Mononuclear cell (primary cell): ENCODE measurements around the gene MOSPD3. TPM values are rescaled to one million over a fixed set of nuclear protein-coding genes. Genes with fewer than 3 reads are reported as not detected.
"Not testable (repeated sequence)": the region's sequence is repeated elsewhere in the genome, so short reads cannot be mapped to it uniquely, and the experiment has no call there.

Experiments used
- H3K27me3 ChIP-seq: 2 replicates; pipeline ENCODE4 v1.6.0; 2011; ENCODE audit warnings: low read length, control low read depth; ENCODE audit not compliant: insufficient read depth
- H3K4me1 ChIP-seq: 2 replicates; pipeline ENCODE4 v1.5.1; 2011; ENCODE audit warnings: mild to moderate bottlenecking, low read length, control low read depth; ENCODE audit not compliant: insufficient read depth
- H3K4me3 ChIP-seq: 2 replicates; pipeline ENCODE4 v1.5.1; 2011; ENCODE audit warnings: mild to moderate bottlenecking, low read length, moderate library complexity
- H3K9me3 ChIP-seq: 2 replicates; pipeline ENCODE4 v1.5.1; 2011; ENCODE audit warnings: low read depth, mild to moderate bottlenecking, control low read depth, low read length
- total RNA-seq: library from RNA; depleted of rRNA; stranded (reverse); fragments of >200 nt; gene quantifications from one replicate; pipeline ENCODE4 v1.2.3, GENCODE V29; 2012

The MOSPD3 gene
- total RNA-seq, 1 donor, result 6.2 TPM

DNA sequence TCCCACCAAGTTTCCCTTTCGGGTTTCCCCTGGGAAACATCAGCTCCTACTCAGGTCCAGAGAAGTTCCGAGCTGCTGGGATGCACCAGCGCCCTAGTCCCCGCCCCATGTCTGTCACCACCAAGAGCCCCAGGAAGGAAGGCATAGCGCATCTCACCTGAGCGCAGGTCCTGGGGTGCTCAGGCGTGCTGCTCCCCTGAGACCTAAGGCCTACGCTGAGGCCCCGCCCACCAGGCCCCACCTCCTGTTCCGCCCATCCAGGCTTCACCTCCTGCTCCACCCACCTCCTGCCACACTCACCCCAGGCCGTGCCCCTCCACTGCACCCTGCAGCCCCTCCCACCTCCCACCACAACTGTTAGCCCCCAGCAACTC, 30.2 kb downstream of the MOSPD3 start:
- H3K4me3 ChIP-seq, result no peak overlapping the region
- H3K4me1 ChIP-seq, result no peaks in the 10 kb centered on the region
- no peaks in the 10 kb centered on the region for H3K27me3 ChIP-seq

DNA sequence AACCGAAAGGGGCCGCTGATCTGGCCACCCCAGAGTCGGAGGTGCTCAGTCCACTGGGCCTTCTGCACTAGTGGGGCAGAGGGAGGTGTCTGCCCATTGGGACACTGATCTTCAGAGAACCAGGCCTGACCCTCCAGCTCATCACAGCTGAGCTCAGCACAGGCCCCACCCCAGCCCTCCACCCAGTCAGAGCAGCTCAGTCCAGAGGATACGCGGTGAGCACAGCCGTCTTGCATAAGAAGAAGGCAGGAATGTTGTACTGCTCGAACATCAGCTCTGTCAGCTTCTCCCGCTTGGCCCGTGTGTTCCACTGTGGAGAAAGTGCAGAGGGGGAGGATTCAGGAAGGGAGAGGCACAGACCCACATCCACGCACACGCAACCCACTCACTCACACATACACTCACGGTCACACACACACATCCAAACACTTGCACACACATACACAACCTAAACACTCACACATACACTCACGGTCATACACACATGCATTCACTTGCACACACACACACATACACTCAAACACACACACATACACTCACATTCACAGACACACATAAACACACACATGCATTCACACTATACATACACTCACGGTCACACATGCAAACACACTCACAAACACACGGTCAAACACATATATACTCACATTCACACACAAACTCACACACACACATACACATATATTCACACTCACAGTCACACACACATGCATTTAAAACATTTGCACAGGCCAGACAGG, 37.7 kb downstream of the MOSPD3 start:
- H3K4me1 ChIP-seq, result no peaks in the 10 kb centered on the region
- no peak overlapping the region for H3K4me3 ChIP-seq
- H3K27me3 ChIP-seq, result peaks cover 10% of the 10 kb centered on the region
- H3K9me3 ChIP-seq, result no peaks in the 10 kb centered on the region

More for the DNA sequence above, 30.2 kb downstream of the MOSPD3 start:
- no peaks in the 10 kb centered on the region for H3K9me3 ChIP-seq

- Histone ChIP-seq H3K4me3 (no peak overlapping the region), H3K4me1 (no peaks in the 10 kb centered on the region), H3K27me3 (peaks cover 41% of the 10 kb centered on the region), H3K9me3 (no peaks in the 10 kb centered on the region)
Observed at GRCh38 chr7:100654908-100655831, 42.8 kb downstream of the MOSPD3 start.

DNA sequence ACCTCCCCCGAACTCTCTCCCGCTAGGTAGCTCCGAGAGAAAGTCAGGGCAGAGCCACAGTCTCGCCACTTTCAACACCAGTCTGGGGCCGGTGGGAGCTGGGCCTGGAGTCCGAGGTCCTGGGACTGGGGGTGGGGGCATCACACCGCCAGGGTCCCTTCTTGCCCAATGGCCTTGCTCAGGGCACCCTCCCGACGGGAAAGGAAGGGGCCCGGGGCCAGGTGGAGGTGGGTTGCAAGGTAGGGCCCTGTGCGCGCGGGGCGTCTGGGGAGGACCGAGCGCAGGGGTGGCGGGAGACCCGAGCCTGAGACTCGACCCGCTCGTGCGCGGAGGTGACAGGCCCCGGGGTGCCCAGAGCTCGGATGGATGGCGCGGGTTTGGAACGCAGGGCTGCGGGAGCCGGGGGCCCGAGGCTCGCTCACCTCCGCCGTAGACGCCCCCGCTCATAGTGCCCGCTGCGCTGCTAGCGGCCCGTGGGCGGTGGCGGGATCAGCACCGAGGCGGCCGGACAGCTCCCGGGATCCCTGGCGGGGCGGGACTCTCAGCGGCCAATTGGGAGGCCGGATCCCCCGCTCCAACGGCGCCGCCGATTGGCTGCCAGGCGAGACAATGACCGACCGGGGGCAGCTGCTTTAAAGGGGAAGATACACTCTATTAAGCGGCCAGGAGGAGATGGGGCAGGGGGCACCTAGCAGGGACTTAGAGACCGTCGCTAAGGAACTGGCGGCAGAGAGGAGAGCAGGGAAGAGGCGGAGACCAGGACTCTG, 43.8 kb downstream of the MOSPD3 start, which contains the start of gene ACTL6B:
TSS of gene ACTL6B (minus strand) at position 541 of the 767 bp plus-strand sequence. CDS start at position 447, 94 bp downstream.
- H3K4me3 ChIP-seq, result no peak within 1 kb of the TSS
- H3K4me1 ChIP-seq, result no peaks in the 10 kb centered on the region
- H3K27me3 ChIP-seq, result peaks cover 41% of the 10 kb centered on the region
- H3K9me3 ChIP-seq, result no peaks in the 10 kb centered on the region

- H3K4me1 ChIP-seq, H3K27me3 ChIP-seq, H3K9me3 ChIP-seq, H3K4me3 ChIP-seq: not testable (repeated sequence)
Observed at GRCh38 chr7:100662194-100662776, 49.9 kb downstream of the MOSPD3 start.

Other genes with a start within 250 kb of the MOSPD3 start
- gene PILRA, start 239.1 kb upstream of the MOSPD3 start, total RNA-seq, result 56.7 TPM
- gene ZCWPW1, start 183.8 kb upstream of the MOSPD3 start, total RNA-seq, result 3.3 TPM
- gene MEPCE, start 182.7 kb upstream of the MOSPD3 start, total RNA-seq, result 36.7 TPM
- gene PPP1R35, start 176.0 kb upstream of the MOSPD3 start, total RNA-seq, result 12.6 TPM
- 0.73 TPM for gene SPACDR, start 148.3 kb upstream of the MOSPD3 start, total RNA-seq
- gene TSC22D4, start 133.3 kb upstream of the MOSPD3 start, total RNA-seq, result 39.8 TPM
- 0.10 TPM for gene NYAP1, start 128.6 kb upstream of the MOSPD3 start, total RNA-seq
- gene AGFG2, start 73.3 kb upstream of the MOSPD3 start, total RNA-seq, result 3.4 TPM
- gene SAP25, start 38.6 kb upstream of the MOSPD3 start, total RNA-seq, result 1.8 TPM
- 153 TPM for gene LRCH4, start 26.4 kb upstream of the MOSPD3 start, total RNA-seq
- gene FBXO24, start 26.2 kb upstream of the MOSPD3 start, total RNA-seq, result 0.21 TPM
- 0.42 TPM for gene PCOLCE, start 10.2 kb upstream of the MOSPD3 start, total RNA-seq
- gene TFR2, start 29.0 kb downstream of the MOSPD3 start, total RNA-seq, result 0.31 TPM
- gene ACTL6B, start 43.9 kb downstream of the MOSPD3 start, total RNA-seq, result not detected
- 82.2 TPM for gene GNB2, start 61.2 kb downstream of the MOSPD3 start, total RNA-seq
- 26.3 TPM for gene GIGYF1, start 81.7 kb downstream of the MOSPD3 start, total RNA-seq
- gene POP7, start 93.6 kb downstream of the MOSPD3 start, total RNA-seq, result 10.4 TPM
- gene EPO, start 107.9 kb downstream of the MOSPD3 start, total RNA-seq, result not detected
- gene ZAN, start 121.1 kb downstream of the MOSPD3 start, total RNA-seq, result not detected
- gene EPHB4, start 215.0 kb downstream of the MOSPD3 start, total RNA-seq, result 4.1 TPM
- 22.6 TPM for gene SLC12A9, start 240.2 kb downstream of the MOSPD3 start, total RNA-seq